ENCODE results near the gene ZNF883. TPM values are rescaled to one million over a fixed set of nuclear protein-coding genes. Genes with fewer than 3 reads are reported as not detected.

The ZNF883 gene
- total and polyA plus RNA-seq, 2 of the 8 experiments (the other 6 are each of a cell fraction or from before 2014, with no cell fraction given): 6.1 to 20.2 TPM

GRCh38 chr9:113011911-113012381 lies at the start of gene ZNF883 (continued):
- peak; percentile 69 for TF ChIP-seq PHF8 (conservative IDR thresholded peaks at IDR 0.05; ENCODE audit: low read depth, low read length)
- no peak for TF ChIP-seq FOSL1 (IDR thresholded peaks at IDR 0.05; ENCODE audit: insufficient read depth, low read depth, low read length)
- peak in 1 of 2 experiments; percentile 62; a peak in 2 of 3 replicates for TF ChIP-seq POLR2A (IDR thresholded peaks at IDR 0.05; ENCODE audit: control extremely low read depth in 1 of 2, low read depth in 2 of 2, low read length in 2 of 2)
- no peak for TF ChIP-seq EZH2 (IDR thresholded peaks at IDR 0.05; ENCODE audit: low read depth, low read length, severe bottlenecking)
- no peak for TF ChIP-seq RNF2 (IDR thresholded peaks at IDR 0.05; ENCODE audit: borderline replicate concordance, low read depth, low read length, missing control alignments, poor library complexity, severe bottlenecking)
